Measurements from ENCODE around the gene AVEN.

The AVEN gene

GRCh38 chr15:33988384-33988783, 50.6 kb downstream of the AVEN start:
- Histone ChIP-seq H3K4me3 (ENCODE audit: control insufficient read depth in 1 of 7, extremely low read depth in 1 of 7, insufficient read depth in 4 of 7, low read depth in 2 of 7, low read length in 6 of 7) (no peak overlapping the region), H3K36me3 (ENCODE audit: control insufficient read depth in 4 of 4, insufficient read depth in 4 of 4, low read length in 3 of 4) (no peaks in the 10 kb centered on the region), H3K9me3 (ENCODE audit: control extremely low read depth in 1 of 5, control insufficient read depth in 4 of 5, insufficient read depth in 2 of 5, low read depth in 1 of 5, low read length in 4 of 5) (no peaks in the 10 kb centered on the region), H3K4me1 (ENCODE audit: control extremely low read depth in 1 of 4, control insufficient read depth in 4 of 4, insufficient read depth in 4 of 4, low read length in 3 of 4) (no peaks in the 10 kb centered on the region), H3K27ac (ENCODE audit: insufficient read depth in 1 of 2, low read depth in 1 of 2, low read length in 2 of 2, poor library complexity in 1 of 2, severe bottlenecking in 2 of 2) (no peak overlapping the region), H3K27me3 (replicated peaks in 2 of 5; ENCODE audit: control insufficient read depth in 4 of 5, insufficient read depth in 5 of 5, low read length in 4 of 5) (no peaks in the 10 kb centered on the region)
- 93% methylated on average over 2 of the region's 4 CpGs for WGBS (ENCODE audit: insufficient coverage)
- ChIA-PET POLR2A (no interaction called here), CTCF (no interaction called here)
- DNase-seq = no peak

- Histone ChIP-seq H3K4me3 (ENCODE audit: control insufficient read depth in 1 of 7, extremely low read depth in 1 of 7, insufficient read depth in 4 of 7, low read depth in 2 of 7, low read length in 6 of 7) (no peak overlapping the region), H3K4me1 (ENCODE audit: control extremely low read depth in 1 of 4, control insufficient read depth in 4 of 4, insufficient read depth in 4 of 4, low read length in 3 of 4) (no peaks in the 10 kb centered on the region), H3K36me3 (ENCODE audit: control insufficient read depth in 4 of 4, insufficient read depth in 4 of 4, low read length in 3 of 4) (no peaks in the 10 kb centered on the region), H3K9me3 (ENCODE audit: control extremely low read depth in 1 of 5, control insufficient read depth in 4 of 5, insufficient read depth in 2 of 5, low read depth in 1 of 5, low read length in 4 of 5) (no peaks in the 10 kb centered on the region), H3K27ac (ENCODE audit: insufficient read depth in 1 of 2, low read depth in 1 of 2, low read length in 2 of 2, poor library complexity in 1 of 2, severe bottlenecking in 2 of 2) (no peak overlapping the region), H3K27me3 (replicated peaks in 2 of 5; ENCODE audit: control insufficient read depth in 4 of 5, insufficient read depth in 5 of 5, low read length in 4 of 5) (no peaks in the 10 kb centered on the region)
- no peak for DNase-seq
- WGBS (ENCODE audit: insufficient coverage) = 97% methylated on average over 2 of the region's 3 CpGs
- POLR2A ChIA-PET = no interaction called here
- CTCF ChIA-PET = no interaction called here
Observed at GRCh38 chr15:33987444-33987843, 51.6 kb downstream of the AVEN start.

- H3K27ac ChIP-seq (ENCODE audit: insufficient read depth in 1 of 2, low read depth in 1 of 2, low read length in 2 of 2, poor library complexity in 1 of 2, severe bottlenecking in 2 of 2) = no peak overlapping the region
- ChIA-PET POLR2A (no interaction called here), CTCF (interaction anchor here (1.2 kb wide), 1 partner anchor 9 kb away, joined by 3 read pairs; no protein-coding TSS in a partner anchor)
- H3K4me3 ChIP-seq (ENCODE audit: control insufficient read depth in 1 of 7, extremely low read depth in 1 of 7, insufficient read depth in 4 of 7, low read depth in 2 of 7, low read length in 6 of 7) = no peak overlapping the region
- H3K27me3 ChIP-seq (replicated peaks in 2 of 5; ENCODE audit: control insufficient read depth in 4 of 5, insufficient read depth in 5 of 5, low read length in 4 of 5) = no peaks in the 10 kb centered on the region
- no peaks in the 10 kb centered on the region for H3K36me3 ChIP-seq (ENCODE audit: control insufficient read depth in 4 of 4, insufficient read depth in 4 of 4, low read length in 3 of 4)
- DNase-seq = no peak
- WGBS (ENCODE audit: insufficient coverage) = no CpG with 5 or more reads among the region's 3 CpGs
- no peaks in the 10 kb centered on the region for H3K9me3 ChIP-seq (ENCODE audit: control extremely low read depth in 1 of 5, control insufficient read depth in 4 of 5, insufficient read depth in 2 of 5, low read depth in 1 of 5, low read length in 4 of 5)
- H3K4me1 ChIP-seq (ENCODE audit: control extremely low read depth in 1 of 4, control insufficient read depth in 4 of 4, insufficient read depth in 4 of 4, low read length in 3 of 4) = no peaks in the 10 kb centered on the region
Observed at GRCh38 chr15:33985751-33986150, 53.3 kb downstream of the AVEN start.

GRCh38 chr15:33985287-33985686, 53.7 kb downstream of the AVEN start:
- Histone ChIP-seq H3K36me3 (ENCODE audit: control insufficient read depth in 4 of 4, insufficient read depth in 4 of 4, low read length in 3 of 4) (no peaks in the 10 kb centered on the region), H3K4me1 (ENCODE audit: control extremely low read depth in 1 of 4, control insufficient read depth in 4 of 4, insufficient read depth in 4 of 4, low read length in 3 of 4) (no peaks in the 10 kb centered on the region), H3K27me3 (replicated peaks in 2 of 5; ENCODE audit: control insufficient read depth in 4 of 5, insufficient read depth in 5 of 5, low read length in 4 of 5) (no peaks in the 10 kb centered on the region), H3K4me3 (ENCODE audit: control insufficient read depth in 1 of 7, extremely low read depth in 1 of 7, insufficient read depth in 4 of 7, low read depth in 2 of 7, low read length in 6 of 7) (no peak overlapping the region), H3K27ac (ENCODE audit: insufficient read depth in 1 of 2, low read depth in 1 of 2, low read length in 2 of 2, poor library complexity in 1 of 2, severe bottlenecking in 2 of 2) (no peak overlapping the region), H3K9me3 (ENCODE audit: control extremely low read depth in 1 of 5, control insufficient read depth in 4 of 5, insufficient read depth in 2 of 5, low read depth in 1 of 5, low read length in 4 of 5) (no peaks in the 10 kb centered on the region)
- DNase-seq = no peak
- 100% methylated on average over 1 of the region's 1 CpG for WGBS (ENCODE audit: insufficient coverage)
- ChIA-PET CTCF (interaction anchor here (1.2 kb wide), 1 partner anchor 9 kb away, joined by 3 read pairs; no protein-coding TSS in a partner anchor), POLR2A (no interaction called here)

- Histone ChIP-seq H3K27ac (ENCODE audit: insufficient read depth in 1 of 2, low read depth in 1 of 2, low read length in 2 of 2, poor library complexity in 1 of 2, severe bottlenecking in 2 of 2) (no peak overlapping the region), H3K9me3 (ENCODE audit: control extremely low read depth in 1 of 5, control insufficient read depth in 4 of 5, insufficient read depth in 2 of 5, low read depth in 1 of 5, low read length in 4 of 5) (no peaks in the 10 kb centered on the region), H3K4me1 (ENCODE audit: control extremely low read depth in 1 of 4, control insufficient read depth in 4 of 4, insufficient read depth in 4 of 4, low read length in 3 of 4) (no peaks in the 10 kb centered on the region), H3K4me3 (ENCODE audit: control insufficient read depth in 1 of 7, extremely low read depth in 1 of 7, insufficient read depth in 4 of 7, low read depth in 2 of 7, low read length in 6 of 7) (no peak overlapping the region), H3K27me3 (replicated peaks in 2 of 5; ENCODE audit: control insufficient read depth in 4 of 5, insufficient read depth in 5 of 5, low read length in 4 of 5) (no peaks in the 10 kb centered on the region), H3K36me3 (ENCODE audit: control insufficient read depth in 4 of 4, insufficient read depth in 4 of 4, low read length in 3 of 4) (no peaks in the 10 kb centered on the region)
- ChIA-PET CTCF (no interaction called here), POLR2A (no interaction called here)
- no CpG with 5 or more reads among the region's 1 CpG for WGBS (ENCODE audit: insufficient coverage)
- no peak for DNase-seq
Observed at GRCh38 chr15:33982516-33982915, 56.5 kb downstream of the AVEN start.

- DNase-seq = no peak
- Histone ChIP-seq H3K4me3 (ENCODE audit: control insufficient read depth in 1 of 7, extremely low read depth in 1 of 7, insufficient read depth in 4 of 7, low read depth in 2 of 7, low read length in 6 of 7) (no peak overlapping the region), H3K4me1 (ENCODE audit: control extremely low read depth in 1 of 4, control insufficient read depth in 4 of 4, insufficient read depth in 4 of 4, low read length in 3 of 4) (no peaks in the 10 kb centered on the region), H3K9me3 (ENCODE audit: control extremely low read depth in 1 of 5, control insufficient read depth in 4 of 5, insufficient read depth in 2 of 5, low read depth in 1 of 5, low read length in 4 of 5) (no peaks in the 10 kb centered on the region), H3K36me3 (ENCODE audit: control insufficient read depth in 4 of 4, insufficient read depth in 4 of 4, low read length in 3 of 4) (no peaks in the 10 kb centered on the region), H3K27me3 (replicated peaks in 2 of 5; ENCODE audit: control insufficient read depth in 4 of 5, insufficient read depth in 5 of 5, low read length in 4 of 5) (no peaks in the 10 kb centered on the region), H3K27ac (ENCODE audit: insufficient read depth in 1 of 2, low read depth in 1 of 2, low read length in 2 of 2, poor library complexity in 1 of 2, severe bottlenecking in 2 of 2) (no peak overlapping the region)
- ChIA-PET POLR2A (no interaction called here), CTCF (interaction anchor here (0.7 kb wide), 1 partner anchor 12 kb away, joined by 3 read pairs; no protein-coding TSS in a partner anchor)
- 100% methylated on average over 3 of the region's 7 CpGs for WGBS (ENCODE audit: insufficient coverage)
Observed at GRCh38 chr15:33980159-33980558, 58.8 kb downstream of the AVEN start.

- Histone ChIP-seq H3K27ac (ENCODE audit: insufficient read depth in 1 of 2, low read depth in 1 of 2, low read length in 2 of 2, poor library complexity in 1 of 2, severe bottlenecking in 2 of 2) (no peak overlapping the region), H3K27me3 (replicated peaks in 2 of 5; ENCODE audit: control insufficient read depth in 4 of 5, insufficient read depth in 5 of 5, low read length in 4 of 5) (no peaks in the 10 kb centered on the region), H3K9me3 (ENCODE audit: control extremely low read depth in 1 of 5, control insufficient read depth in 4 of 5, insufficient read depth in 2 of 5, low read depth in 1 of 5, low read length in 4 of 5) (no peaks in the 10 kb centered on the region), H3K36me3 (ENCODE audit: control insufficient read depth in 4 of 4, insufficient read depth in 4 of 4, low read length in 3 of 4) (no peaks in the 10 kb centered on the region), H3K4me1 (ENCODE audit: control extremely low read depth in 1 of 4, control insufficient read depth in 4 of 4, insufficient read depth in 4 of 4, low read length in 3 of 4) (no peaks in the 10 kb centered on the region), H3K4me3 (ENCODE audit: control insufficient read depth in 1 of 7, extremely low read depth in 1 of 7, insufficient read depth in 4 of 7, low read depth in 2 of 7, low read length in 6 of 7) (no peak overlapping the region)
- DNase-seq = peak in 2 of 3 donors; percentile 8 to 21
- ChIA-PET CTCF (interaction anchor here (0.7 to 1.1 kb wide), 2 partner anchors 9 to 274 kb away, joined by 3 to 4 read pairs; no protein-coding TSS in a partner anchor), POLR2A (no interaction called here)
- WGBS (ENCODE audit: insufficient coverage) = no CpG with 5 or more reads among the region's 4 CpGs
Observed at GRCh38 chr15:33975022-33975565, 63.9 kb downstream of the AVEN start.
